ENCODE results near the gene CLOCK. TPM values are rescaled to one million over a fixed set of nuclear protein-coding genes. Genes with fewer than 3 reads are reported as not detected.

The CLOCK gene
- total RNA-seq, 1 donor from 2014 or later: 34.4 TPM

- no peak for TF ChIP-seq POLR2AphosphoS5 (IDR thresholded peaks at IDR 0.05; ENCODE audit: insufficient read depth in 1 of 2, low read depth in 1 of 2)
- no peak for TF ChIP-seq POLR2A (IDR thresholded peaks at IDR 0.05)
- TF ChIP-seq CTCF (IDR thresholded peaks at IDR 0.05): no peak
Measured at GRCh38 chr4:55518442-55518841, 28.3 kb downstream of the CLOCK start.

GRCh38 chr4:55517526-55518229, 29.0 kb downstream of the CLOCK start:
- Histone ChIP-seq H3K27me3 (no peaks in the 10 kb centered on the region), H3K9me3 (no peaks in the 10 kb centered on the region), H3K27ac (no peak overlapping the region), H3K4me3 (no peak overlapping the region), H3K36me3 (no peaks in the 10 kb centered on the region), H3K4me1 (no peaks in the 10 kb centered on the region)
- no peak for DNase-seq (ENCODE audit: extremely low spot score in 2 of 2)
- TF ChIP-seq POLR2A (IDR thresholded peaks at IDR 0.05): no peak
- no peak for TF ChIP-seq CTCF (IDR thresholded peaks at IDR 0.05)
- TF ChIP-seq POLR2AphosphoS5 (IDR thresholded peaks at IDR 0.05; ENCODE audit: insufficient read depth in 1 of 2, low read depth in 1 of 2): no peak
- intact Hi-C loops (cut with DNase I): no loop called here

More at GRCh38 chr4:55518442-55518841, 28.3 kb downstream of the CLOCK start:
- intact Hi-C loops (cut with DNase I): no loop called here
- Histone ChIP-seq H3K9me3 (no peaks in the 10 kb centered on the region), H3K36me3 (no peaks in the 10 kb centered on the region), H3K4me1 (no peaks in the 10 kb centered on the region), H3K4me3 (no peak overlapping the region), H3K27me3 (no peaks in the 10 kb centered on the region), H3K27ac (no peak overlapping the region)
- no peak for DNase-seq (ENCODE audit: extremely low spot score in 2 of 2)

- Histone ChIP-seq H3K9me3 (no peaks in the 10 kb centered on the region), H3K4me1 (no peaks in the 10 kb centered on the region), H3K27me3 (no peaks in the 10 kb centered on the region), H3K36me3 (peaks cover 0 to 11% of the 10 kb centered on the region in 2 donors), H3K27ac (no peak overlapping the region), H3K4me3 (no peak overlapping the region)
- DNase-seq (ENCODE audit: extremely low spot score in 2 of 2): no peak
- TF ChIP-seq POLR2A (IDR thresholded peaks at IDR 0.05): no peak
- no peak for TF ChIP-seq POLR2AphosphoS5 (IDR thresholded peaks at IDR 0.05; ENCODE audit: insufficient read depth in 1 of 2, low read depth in 1 of 2)
- TF ChIP-seq CTCF (IDR thresholded peaks at IDR 0.05): no peak
- intact Hi-C loops (cut with DNase I): no loop called here
Measured at GRCh38 chr4:55512922-55513571, 33.7 kb downstream of the CLOCK start.

GRCh38 chr4:55512077-55512476, 34.6 kb downstream of the CLOCK start:
- DNase-seq (ENCODE audit: extremely low spot score in 2 of 2): no peak
- Histone ChIP-seq H3K27ac (no peak overlapping the region), H3K4me1 (no peaks in the 10 kb centered on the region), H3K27me3 (no peaks in the 10 kb centered on the region), H3K9me3 (no peaks in the 10 kb centered on the region), H3K4me3 (no peak overlapping the region), H3K36me3 (peaks cover 0 to 13% of the 10 kb centered on the region in 2 donors)
- no peak for TF ChIP-seq CTCF (IDR thresholded peaks at IDR 0.05)
- TF ChIP-seq POLR2A (IDR thresholded peaks at IDR 0.05): no peak
- no peak for TF ChIP-seq POLR2AphosphoS5 (IDR thresholded peaks at IDR 0.05; ENCODE audit: insufficient read depth in 1 of 2, low read depth in 1 of 2)
- intact Hi-C loops (cut with DNase I): no loop called here

GRCh38 chr4:55510685-55511084, 36.0 kb downstream of the CLOCK start:
- Histone ChIP-seq H3K36me3 (peaks cover 0 to 20% of the 10 kb centered on the region in 2 donors), H3K9me3 (no peaks in the 10 kb centered on the region), H3K4me3 (no peak overlapping the region), H3K27ac (no peak overlapping the region), H3K4me1 (no peaks in the 10 kb centered on the region), H3K27me3 (no peaks in the 10 kb centered on the region)
- no peak for DNase-seq (ENCODE audit: extremely low spot score in 2 of 2)
- intact Hi-C loops (cut with DNase I): no loop called here
- no peak for TF ChIP-seq POLR2AphosphoS5 (IDR thresholded peaks at IDR 0.05; ENCODE audit: insufficient read depth in 1 of 2, low read depth in 1 of 2)
- no peak for TF ChIP-seq CTCF (IDR thresholded peaks at IDR 0.05)
- TF ChIP-seq POLR2A (IDR thresholded peaks at IDR 0.05): no peak
